Measurements from ENCODE around the gene CFAP73. TPM values are rescaled to one million over a fixed set of nuclear protein-coding genes. Genes with fewer than 3 reads are reported as not detected.
"Not testable (repeated sequence)": the region's sequence is repeated elsewhere in the genome, so short reads cannot be mapped to it uniquely, and the experiment has no call there.

CFAP73 gene
- total RNA-seq, 1 experiment from 2014 or later = not detected

DNA sequence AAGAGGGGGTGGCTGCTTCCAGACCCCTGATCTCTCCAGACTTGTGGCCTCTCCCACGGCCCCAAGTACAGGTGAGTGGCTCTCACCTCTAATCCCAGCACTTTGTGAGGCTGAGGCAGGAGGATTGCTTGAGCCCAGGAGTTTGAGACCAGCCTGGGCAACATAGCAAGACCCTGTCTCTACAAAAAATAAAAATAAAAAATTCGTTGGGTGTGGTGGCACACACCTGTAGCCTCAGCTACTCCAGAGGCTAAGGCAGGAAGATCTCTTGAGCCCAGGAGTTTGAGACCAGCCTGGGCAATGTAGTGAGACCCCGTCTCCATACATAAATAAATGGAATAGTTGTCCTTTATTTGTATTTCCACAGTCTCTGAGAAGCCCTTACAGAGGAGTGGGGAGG lies 7.8 kb upstream of the CFAP73 start:
- DNase-seq (ENCODE audit: low read depth) = not testable (repeated sequence)

GRCh38 chr12:113142173-113142885 lies 7.2 kb upstream of the CFAP73 start:
- DNase-seq (ENCODE audit: low read depth) = peak; percentile 19

DNA sequence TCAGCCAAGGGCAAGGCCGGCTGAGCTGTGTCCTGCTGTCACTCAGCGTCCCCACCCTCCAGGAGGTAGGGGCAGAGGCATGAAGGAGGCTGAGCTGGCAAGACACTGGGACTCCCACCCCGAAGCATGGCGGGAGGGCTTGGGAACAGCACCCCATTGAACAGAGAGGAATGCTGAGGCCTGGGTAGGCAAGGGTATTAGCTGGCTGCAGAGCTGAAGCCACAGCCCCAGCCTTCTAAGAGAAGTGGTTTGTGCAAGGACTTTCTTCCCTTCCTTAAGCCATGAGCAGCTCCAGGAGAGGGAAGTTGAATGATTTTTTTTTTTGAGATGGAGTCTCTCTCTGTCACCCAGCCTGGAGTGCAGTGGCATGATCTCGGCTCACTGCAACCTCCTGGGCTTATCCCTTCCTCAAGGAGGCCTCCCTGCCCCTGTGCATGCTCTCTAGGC lies 6.6 kb upstream of the CFAP73 start:
- DNase-seq (ENCODE audit: low read depth) = no peak

DNA sequence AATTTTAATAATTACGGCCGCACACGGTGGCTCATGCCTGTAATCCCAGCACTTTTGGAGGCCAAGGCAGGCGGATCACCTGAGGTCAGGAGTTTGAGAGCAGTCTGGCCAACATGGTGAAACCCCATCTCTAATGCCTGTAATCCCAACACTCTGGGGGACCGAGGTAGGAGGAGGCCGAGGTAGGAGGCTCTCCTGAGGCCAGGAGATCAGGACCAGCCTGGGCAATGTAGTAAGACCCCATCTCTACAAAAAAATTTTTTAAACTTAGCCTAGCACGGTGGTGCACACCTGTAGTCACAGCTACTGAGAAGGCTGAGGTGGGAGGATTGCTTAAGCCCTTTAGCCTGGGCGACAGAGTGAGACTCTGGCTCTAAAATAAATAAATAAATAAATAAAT lies 5.6 kb upstream of the CFAP73 start:
- no peak for DNase-seq (ENCODE audit: low read depth)

GRCh38 chr12:113144806-113145205 lies 4.7 kb upstream of the CFAP73 start:
- no peak for DNase-seq (ENCODE audit: low read depth)

DNA sequence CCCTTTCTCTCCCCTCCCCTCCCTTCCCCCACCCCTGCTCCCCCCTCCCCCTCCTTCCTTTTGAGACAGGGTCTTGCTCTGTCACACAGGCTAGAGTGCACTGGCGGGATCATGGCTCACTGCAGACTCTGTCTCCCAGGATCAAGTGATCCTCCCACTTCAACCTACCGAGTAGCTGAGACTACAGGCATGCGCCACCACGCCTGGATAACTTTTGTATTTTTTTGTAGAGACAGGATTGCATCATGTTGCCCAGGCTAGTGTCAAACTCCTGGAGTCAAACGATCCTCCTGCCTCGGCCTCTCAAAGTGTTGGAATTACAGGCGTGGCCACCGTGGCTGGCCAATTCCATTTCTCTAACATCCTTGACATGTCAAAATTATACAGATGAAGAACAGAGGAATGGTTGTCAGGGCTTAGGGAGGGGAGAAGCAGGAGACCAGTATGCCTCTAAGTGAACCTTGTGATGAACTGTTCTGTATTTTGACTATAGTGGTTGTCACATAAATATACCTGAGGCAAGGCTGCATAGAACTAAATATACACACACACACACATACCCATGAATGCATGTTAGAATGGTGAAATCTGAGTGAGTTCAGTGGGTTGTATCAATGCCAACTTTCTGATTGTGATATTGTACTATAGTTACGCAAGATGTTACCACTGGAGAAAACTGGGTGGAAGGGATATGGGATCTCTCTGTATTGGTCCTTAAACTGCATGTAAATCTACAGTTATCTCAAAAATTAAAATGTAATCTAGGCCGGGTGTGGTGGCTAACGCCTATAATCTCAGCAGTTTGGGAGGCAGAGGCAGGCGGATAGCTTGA lies 3.6 kb upstream of the CFAP73 start:
- no peak for DNase-seq (ENCODE audit: low read depth)

DNA sequence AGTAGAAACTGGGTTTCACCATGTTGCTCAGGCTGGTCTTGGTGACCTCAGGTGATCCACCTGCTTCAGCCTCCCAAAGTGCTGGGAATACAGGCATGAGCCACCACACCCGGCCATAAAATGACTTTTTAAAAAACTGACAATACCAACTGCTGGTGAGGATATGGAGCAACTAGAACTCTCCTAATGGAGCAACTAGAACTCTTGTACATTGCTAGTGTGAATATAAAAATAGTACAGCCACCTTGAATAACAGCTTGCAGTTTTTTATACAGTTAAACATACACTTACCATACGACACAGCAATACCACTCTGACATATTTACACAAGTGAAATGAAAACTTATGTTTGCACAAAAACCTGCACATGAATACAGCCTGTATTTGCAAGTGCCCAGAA lies 2.5 kb upstream of the CFAP73 start:
- no peak for DNase-seq (ENCODE audit: low read depth)

- no peak for DNase-seq (ENCODE audit: low read depth)
Observed at GRCh38 chr12:113151655-113152054, 2.1 kb downstream of the CFAP73 start.

- DNase-seq (ENCODE audit: low read depth) = no peak
Observed at GRCh38 chr12:113152196-113152834, 2.8 kb downstream of the CFAP73 start.

- peak; percentile 78 for DNase-seq (ENCODE audit: low read depth)
Observed at GRCh38 chr12:113152835-113153814, 3.6 kb downstream of the CFAP73 start.

DNA sequence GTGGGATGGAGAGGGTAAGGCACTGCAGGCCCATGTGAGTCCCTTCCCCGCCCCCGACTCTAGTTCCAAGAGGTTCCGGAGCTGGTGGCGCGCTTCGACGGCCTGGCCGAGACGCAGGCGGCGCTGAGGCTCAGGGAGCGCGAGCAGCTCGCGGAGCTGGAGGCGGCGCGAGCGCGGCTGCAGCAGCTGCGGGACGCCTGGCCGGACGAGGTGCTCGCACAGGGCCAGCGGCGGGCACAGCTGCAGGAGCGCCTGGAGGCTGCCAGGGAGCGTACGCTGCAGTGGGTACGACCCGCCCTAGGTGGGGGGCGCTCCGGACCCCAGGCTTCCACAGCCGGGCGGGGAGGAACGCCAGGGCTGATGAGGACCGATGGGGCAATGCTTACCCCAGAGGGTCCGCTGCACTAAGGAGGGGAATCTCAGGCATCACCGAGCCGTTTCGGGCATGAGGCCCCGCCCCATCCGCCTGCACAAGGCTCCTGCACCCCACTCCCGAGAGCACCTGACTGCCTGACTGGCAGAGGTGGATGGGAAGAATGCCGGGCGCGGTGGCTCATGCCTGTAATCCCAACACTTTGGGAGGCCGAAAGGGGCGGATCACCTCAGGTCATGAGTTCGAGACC lies 4.9 kb downstream of the CFAP73 start:
- no peak for DNase-seq (ENCODE audit: low read depth)

- DNase-seq (ENCODE audit: low read depth) = no peak
Observed at GRCh38 chr12:113155060-113155459, 5.5 kb downstream of the CFAP73 start.

DNA sequence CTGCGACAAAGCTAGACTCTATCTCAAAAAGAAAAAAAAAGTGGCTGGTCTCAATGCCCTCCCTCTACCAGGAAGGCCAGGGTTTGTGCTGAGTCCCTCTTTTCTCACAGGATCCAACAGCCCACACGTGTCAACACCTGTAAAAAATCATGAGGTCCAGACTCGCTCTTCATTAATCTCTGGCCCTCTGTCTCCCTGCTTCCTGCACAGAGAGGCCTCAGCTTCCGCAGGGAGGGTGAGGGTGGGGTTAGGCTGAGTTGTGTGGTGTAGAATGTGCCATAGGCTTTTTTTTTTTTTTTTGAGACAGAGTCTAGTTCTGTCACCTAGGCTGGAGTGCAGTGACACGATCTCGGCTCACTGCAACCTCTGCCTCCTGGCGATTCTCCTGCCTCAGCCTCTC lies 6.1 kb downstream of the CFAP73 start:
- DNase-seq (ENCODE audit: low read depth) = no peak

- DNase-seq (ENCODE audit: low read depth) = no peak
Observed at GRCh38 chr12:113157218-113157859, 7.8 kb downstream of the CFAP73 start.

GRCh38 chr12:113158439-113159203 lies 9.1 kb downstream of the CFAP73 start:
- no peak for DNase-seq (ENCODE audit: low read depth)

DNA sequence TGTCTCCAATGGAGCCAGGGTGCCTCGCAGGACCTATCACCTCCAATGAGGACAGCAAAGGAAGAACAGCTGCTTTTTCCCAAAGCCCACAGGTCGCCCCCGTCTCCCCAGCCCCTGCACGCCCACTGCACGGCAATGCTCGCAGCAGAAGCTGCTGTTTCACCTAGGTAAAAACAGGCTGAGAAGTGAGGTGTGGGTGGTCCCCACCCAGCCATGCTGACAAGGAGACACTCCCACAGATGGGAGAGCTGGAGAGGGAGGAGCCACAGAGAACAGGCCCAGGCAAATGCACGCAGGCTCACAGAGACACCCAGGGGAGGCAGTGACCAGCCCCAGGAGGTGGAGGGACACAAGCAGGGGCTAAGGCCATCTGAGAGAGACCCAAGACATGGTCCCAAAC lies 10.4 kb downstream of the CFAP73 start:
- no peak for DNase-seq (ENCODE audit: low read depth)

GRCh38 chr12:113161415-113162016 lies 12.0 kb downstream of the CFAP73 start:
- peak; percentile 36 for DNase-seq (ENCODE audit: low read depth)

DNA sequence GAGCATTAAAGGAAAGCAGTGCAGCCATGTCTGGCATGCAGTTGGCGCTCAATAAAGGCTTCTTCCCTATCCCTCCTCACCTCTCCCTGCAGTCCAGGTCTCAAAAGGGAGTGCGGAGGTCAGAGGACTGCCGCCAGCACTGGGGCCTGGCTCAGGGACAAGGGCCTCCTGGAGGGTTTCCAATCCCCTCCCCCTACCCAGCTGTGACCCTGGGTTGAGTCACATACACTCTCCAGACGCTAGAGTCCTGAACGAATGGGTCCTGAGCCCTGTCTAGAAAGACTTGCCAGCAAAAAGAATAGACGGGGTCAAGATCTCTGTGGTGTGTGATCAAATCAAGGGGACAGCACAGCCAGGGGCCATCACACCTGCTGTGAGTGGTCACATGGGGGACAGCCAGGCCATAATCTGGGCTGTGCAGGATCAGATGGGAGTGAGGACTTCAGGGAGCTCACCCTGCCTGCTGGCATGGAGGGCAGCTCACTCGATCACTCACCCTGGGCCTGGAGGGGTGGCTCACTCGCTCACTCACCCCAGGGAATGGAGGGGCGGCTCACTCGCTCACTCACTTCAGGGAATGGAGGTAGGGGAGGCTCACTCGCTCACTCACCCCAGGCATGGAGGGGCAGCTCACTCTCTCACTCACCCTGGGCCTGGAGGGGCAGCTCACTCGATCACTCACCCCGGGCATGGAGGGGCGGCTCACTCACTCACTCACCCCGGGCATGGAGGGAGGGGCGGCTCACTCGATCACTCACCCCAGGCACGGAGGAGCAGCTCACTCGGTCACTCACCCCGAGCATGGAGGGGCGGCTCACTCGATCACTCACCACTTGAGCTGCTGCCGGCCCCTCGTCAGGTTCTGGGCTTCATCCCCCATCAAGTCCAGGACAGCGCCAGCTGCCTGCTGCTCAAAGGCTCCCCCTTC lies 12.8 kb downstream of the CFAP73 start:
- peak; percentile 32 for DNase-seq (ENCODE audit: low read depth)

All from HT1080 (cell line).